Activated CD4-positive, CD25-positive, alpha-beta regulatory T cell (primary cell): Measurements from ENCODE around the gene SLC22A12.

Experiments
- DNase-seq, 4 experiments: peaks; one replicate each; lab custom pipeline; 2025; lab: John Stamatoyannopoulos, UW

The SLC22A12 gene

DNA sequence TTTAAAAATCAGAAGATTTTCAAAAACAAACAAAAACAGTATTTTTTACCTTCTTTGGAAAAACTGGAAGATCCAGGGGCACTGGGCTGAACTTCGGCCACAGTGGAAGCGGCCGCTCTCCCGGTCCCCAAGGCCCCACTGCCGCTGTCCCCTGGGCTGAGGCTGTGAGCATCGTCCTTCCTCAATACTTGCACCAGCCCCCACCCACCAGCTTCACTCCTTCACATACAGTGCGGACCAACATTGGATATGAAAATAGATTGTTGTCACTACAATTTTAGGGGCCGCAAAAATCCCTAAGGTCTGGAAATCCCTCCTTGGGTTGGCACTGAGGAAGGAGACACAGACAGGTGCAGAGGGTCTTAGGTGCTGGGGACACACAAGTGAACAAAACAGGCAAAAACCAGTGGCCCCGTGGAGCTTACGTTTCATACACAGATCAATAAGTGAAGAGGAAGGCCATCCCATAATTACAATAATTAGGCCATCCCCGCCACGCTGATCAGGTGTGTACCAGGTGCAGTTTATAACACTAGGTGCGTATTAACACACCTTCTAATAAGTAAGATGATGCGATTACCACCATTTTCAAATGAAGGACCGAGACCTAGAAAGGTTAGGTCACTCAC lies 28.2 kb upstream of the SLC22A12 start:
- no peak for DNase-seq

DNA sequence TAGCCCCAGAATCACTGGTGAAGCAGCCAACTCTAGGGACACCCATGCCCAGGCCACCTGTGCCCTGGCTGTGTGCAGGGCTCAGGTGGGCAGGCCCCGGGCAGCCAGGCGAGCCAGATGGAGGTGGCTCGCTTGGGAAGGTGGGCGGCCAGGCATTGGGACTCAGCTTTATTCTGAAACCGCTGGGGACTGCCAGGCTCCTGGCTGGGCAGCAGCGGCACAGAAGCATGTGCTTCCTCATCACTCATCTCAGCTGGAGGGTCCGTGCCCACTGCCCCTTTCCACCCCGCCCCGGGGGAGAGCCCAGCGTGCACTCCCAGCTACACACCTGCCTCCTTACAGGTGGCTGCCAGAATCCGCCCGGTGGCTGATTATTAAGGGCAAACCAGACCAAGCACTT lies 27.1 kb upstream of the SLC22A12 start:
- DNase-seq = no peak

DNA sequence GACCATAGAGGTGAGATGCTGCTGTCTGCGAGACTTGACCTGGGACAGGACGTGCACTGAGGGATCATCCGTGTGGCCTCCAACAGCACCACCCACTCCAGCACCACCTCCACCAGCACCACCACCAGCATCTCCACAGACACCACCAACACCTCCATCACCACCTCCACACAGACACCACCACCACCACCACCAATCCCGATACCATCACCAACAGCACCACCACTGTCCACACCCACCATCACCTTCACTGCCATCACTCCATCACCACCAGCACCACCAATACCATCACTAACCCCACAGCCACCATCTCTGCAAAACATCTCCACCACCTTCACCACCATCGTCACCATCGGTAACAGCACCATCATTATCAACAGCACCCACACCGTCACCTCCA lies 26.6 kb upstream of the SLC22A12 start:
- no peak for DNase-seq

DNA sequence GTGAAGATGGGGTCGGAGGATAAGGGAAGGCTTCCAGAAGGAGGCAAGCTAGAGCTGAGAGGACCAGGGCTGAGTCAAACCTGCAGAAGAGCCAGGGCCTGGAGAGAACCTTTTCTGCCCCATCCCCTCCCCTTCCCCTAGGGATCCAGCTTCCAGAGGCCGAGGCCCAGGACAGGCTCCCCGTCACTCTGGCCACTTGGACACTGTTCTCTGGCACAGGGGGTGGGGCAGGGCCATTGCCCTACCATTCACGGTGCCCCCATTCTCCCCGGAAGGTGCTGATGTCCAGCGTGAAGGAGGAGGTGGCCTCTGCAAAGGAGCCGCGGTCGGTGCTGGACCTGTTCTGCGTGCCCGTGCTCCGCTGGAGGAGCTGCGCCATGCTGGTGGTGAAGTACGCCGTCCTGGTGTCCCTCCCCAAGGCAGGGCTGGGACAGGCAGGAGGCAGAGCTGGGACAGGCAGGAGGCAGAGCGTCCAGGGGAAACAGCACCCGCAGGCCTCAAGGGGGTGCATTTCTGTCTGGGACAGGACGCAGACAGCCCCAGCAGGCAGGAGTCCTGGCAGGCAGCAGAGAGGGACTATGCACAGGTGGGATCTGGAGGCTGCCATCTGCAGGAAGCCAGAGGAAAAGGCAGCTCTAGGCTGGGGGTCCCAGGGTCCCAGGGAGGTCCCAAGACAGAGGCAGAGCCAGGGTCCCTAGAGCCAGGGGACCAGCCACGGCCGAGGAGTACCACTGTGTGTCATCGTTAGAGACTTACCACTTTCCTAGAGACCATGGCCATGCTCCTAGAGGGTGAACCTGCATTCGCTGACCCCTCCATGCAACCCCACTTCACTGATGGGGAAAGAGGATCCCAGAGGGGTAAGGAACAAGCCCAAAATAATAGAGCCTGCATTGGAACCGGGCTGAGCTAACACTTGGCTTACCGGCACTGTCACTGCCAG lies 25.8 kb upstream of the SLC22A12 start:
- no peak for DNase-seq

DNA sequence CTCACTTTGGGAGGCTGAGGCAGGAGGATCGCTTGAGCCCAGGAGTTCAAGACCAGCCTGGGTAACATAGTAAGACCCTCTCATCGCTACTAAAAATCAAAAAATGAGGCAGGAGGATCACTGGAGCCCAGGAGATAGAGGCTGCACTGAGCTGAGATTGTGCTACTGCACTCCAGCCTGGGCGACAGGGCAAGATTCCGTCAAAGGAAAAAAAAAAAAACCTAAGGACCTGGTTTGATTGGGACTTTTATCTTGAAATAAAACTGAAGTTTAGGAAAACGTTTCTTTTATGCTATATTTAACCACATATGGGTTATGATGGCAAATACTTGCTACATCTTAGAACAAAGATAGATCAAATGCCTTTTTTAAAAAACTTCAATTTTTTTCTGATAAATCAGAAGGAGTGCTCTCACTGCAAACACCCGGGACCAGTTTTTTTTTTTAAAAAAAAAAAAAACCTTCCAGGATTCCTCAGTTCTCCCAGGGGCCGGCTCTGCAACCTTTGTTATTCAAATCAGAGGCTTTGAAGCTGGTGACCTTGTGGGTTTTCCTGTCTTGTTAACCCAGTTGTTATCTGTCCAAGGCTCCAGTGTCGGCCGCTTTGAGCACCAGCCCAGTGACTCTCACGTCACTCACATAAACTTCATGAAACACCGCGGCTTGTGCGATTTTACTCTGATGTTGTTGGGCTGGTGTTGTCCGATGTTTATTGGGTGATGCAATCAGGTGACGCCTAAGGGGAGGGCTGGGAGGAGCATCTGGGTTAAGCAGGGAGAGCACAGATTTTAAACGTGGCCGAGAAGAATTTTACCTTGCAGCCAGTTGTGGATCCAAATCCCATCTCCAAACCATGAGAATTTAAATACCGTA lies 24.7 kb upstream of the SLC22A12 start:
- DNase-seq = no peak

DNA sequence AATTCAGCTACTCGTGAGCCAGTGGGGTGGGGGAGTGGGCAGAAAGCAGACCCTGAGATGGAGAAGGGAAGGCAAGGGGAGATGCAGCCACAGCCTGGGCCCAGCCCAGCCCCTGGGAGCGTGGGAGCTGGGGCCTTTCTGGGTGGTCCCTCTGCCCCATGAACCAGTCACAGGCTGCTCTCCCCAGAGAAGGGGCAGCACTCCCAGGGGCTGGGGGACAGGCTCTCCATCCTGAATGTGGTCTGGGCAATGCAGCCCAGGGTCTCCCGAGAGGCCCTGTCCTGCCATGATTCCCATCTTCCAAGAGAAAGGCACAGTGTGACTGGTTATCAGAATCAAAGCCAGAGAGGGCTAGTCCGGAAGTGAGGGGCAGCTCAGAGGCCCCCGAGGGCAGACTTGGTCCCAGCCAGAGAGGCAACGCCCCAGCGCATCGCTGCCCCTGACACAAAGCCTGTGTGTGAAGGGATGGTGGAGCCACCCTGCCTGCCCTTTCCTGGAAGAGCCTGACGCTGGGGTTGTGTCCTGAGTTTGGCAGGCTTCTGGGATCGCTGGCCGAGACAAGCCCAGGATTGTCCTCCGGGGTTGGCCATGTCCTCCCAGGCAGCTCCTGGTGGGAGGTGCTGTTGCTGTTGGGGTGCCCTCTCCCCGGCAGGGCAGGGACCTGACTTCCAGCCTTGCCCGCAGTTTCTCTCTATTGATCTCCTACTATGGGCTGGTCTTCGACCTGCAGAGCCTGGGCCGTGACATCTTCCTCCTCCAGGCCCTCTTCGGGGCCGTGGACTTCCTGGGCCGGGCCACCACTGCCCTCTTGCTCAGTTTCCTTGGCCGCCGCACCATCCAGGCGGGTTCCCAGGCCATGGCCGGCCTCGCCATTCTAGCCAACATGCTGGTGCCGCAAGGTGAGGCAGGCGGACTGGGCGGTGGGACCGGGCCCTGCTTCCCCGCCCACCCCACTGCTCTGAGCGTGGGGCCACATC lies 23.8 kb upstream of the SLC22A12 start:
- no peak for DNase-seq

DNA sequence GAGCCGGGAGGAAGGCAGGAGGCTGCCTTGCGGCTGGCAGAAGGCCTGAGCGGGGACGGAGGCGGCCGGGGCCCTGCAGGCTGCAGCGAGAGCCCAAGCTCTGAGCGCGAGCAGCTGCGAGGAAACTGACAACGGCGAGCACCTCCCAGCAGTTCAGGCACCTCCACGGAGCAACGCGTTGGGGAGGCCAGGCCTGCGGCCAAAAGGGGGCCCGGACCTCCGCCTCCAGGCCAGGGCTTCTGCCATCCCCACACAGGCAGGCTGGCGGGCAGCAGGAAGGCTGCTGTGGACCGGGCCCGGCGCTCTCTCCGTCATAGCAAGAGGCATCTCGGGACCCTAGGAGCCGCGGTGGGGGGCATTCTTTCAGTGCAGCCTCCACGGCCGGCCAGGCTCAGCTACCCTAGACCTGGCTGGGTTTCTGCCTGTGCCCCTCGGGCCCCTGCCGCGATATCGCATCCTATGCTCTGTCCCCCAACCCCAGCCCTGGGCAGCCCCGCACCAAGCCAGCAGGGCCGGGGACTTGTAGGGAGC lies 22.9 kb upstream of the SLC22A12 start:
- DNase-seq = no peak

DNA sequence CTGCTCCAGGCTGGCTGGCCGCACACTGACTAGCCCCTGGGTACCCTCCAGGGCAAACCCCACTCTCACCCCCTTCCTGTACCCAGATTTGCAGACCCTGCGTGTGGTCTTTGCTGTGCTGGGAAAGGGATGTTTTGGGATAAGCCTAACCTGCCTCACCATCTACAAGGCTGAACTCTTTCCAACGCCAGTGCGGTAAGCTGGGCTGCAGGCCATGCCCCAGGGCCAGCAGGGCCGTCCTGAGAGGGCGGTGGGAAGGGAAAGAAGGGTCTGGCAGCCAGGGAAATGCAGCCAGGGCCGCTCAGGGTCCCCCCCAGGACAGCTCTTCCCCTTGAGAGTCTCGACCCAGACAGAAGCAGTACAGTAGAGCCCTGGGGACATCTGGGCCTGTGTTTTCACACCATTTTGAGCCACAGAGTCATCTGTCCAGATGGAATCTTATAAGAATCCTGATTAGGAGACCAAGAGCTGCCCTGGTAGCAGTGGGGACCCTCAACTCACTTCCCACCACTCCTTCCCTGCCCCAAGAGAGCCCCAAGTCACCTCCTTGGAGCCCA lies 22.4 kb upstream of the SLC22A12 start:
- no peak for DNase-seq

DNA sequence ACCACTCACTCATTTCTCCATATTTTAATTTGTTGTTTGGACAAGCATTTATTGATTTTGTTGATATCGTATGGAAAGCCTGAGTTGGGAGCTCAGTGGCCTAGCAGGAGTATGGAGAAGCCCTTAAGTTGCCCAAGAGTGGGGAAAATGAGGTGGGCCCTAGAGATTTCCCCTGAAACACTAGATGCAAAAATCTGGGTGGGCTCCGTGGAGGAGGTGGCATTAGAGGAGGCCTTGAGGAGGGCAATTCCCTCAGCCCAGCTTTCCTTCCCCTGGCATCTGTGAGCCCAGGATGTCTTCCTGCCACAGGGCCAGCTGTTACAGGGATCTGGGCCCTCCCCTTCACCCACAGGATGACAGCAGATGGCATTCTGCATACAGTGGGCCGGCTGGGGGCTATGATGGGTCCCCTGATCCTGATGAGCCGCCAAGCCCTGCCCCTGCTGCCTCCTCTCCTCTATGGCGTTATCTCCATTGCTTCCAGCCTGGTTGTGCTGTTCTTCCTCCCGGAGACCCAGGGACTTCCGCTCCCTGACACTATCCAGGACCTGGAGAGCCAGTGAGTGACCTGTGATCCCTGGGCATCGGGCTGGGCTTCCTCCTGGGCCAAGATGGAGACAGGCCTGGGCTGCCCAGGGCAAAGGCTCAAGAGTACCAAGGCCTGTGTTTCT lies 21.6 kb upstream of the SLC22A12 start:
- no peak for DNase-seq

DNA sequence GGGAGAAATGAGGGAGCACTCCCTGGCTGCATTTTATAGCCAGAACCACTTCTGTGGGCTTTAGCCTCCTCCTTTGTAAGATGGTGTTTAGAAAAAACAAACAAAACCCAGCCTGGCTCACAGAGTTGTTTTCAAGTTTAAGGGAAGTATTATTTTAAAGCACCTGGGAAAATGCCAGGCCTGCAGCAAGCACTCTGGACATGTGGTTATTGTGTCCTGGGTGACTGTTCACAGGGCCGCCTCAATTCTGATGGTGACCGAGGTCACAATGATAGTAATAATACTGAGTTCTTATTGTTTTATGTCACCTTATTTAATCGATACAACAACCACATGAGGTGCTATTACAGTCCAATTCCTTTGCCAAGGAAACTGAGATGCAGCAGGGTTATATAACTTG lies 20.7 kb upstream of the SLC22A12 start:
- DNase-seq = no peak

DNA sequence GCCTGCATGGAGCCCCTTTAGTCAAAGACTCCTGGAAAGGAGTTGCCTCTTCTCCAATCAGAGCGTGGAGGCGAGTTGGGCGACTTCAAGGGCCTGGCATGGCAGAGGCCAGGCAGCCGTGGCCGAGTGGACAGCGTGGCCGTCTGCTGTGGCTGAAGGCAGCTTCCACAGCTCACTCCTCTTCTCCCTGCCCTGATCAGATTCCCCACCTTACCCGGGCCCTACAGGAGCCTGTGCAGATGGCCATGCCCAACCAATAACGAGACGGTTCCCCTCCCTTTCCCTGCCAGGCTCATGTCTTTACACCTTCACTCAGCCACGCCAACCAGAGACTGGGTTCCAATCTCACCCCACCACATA lies 20.0 kb upstream of the SLC22A12 start:
- DNase-seq = no peak

DNA sequence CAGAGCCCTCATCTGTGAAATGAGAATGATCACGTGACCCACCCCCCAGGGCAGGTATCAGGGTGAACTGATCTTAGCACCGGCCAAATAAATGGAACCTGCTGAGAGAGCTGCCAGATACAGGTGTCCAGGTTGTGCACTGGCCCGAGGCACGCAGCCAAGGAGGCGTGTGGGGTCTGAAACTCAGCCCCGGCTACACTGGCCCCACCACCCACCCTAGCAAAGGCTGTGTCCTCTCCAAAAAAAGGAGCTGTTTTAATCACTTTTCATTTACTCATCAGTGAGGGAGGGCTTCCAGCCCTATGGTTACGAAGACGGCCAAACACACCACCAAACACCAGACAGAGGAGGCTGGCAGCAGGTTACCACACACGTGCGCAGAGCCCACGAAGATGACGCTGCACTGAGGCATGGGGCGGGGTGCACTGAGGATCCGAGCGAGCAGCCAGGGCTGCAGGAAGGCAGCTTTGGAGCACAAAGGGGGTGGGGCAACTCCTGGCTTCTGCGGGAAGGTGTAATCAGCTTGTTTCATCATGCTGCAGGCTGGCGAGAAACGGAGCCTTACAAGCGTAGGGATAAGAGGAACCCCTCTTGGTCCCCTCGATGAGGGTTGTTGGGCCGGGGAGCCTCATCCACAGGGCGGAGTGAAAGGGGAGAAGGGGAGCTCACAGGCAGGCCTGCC lies 19.5 kb upstream of the SLC22A12 start:
- DNase-seq = no peak

DNA sequence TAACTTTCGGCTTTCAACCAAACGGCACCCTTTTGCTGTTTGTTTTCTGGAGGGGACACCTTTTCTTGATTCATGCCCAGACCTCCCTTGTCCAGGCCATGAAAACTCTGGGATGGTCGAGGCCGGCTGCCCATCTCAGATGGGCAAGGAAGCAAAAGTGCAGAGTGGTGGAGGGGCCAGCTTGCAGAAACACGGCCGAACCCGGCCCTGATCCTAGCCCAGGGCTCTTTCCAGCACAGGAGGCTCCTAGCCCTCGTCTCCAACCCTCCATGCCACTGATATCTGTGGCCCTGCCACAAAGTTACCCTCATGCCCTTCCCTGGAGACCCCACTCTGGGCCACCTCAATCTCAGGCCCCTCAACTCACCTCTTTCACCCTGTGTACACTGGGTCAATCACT lies 18.9 kb upstream of the SLC22A12 start:
- DNase-seq = no peak

DNA sequence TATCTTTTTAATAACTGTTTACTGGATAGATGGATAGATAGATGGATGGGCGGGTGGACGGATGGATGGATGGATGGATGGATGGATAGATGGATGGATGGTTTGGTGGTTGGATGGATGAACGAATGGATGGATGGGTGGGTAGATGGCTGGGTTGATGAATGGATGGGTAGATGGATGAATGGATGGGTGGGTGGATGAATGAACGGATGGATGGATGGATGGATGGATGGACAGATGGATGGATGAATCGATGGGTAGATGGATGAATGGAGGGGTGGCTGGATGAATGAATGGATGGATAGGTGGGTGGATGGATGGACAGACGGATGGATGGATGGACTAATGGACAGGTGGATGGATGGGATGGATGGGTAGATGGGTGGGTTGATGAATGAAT lies 13.8 kb upstream of the SLC22A12 start:
- DNase-seq = no peak

DNA sequence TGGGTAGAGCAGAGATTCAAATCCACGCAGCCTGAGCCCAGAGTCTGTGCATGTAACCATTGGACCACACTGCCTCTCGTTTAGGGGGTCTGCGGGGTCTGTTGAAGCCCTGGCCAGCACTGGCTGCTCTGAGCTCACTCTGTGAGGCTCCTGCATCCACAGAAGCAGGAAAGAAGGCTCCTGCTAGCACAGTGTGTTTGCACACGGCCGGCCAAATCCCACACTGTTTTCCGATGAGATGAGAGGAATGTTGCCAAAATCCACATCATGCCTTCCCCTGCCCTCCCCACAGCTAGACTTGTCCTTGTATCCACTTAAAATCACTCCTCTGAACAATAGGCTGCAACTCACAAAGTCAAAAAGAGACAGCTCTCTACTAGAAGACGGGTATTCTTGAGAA lies 10.6 kb upstream of the SLC22A12 start:
- no peak for DNase-seq

DNA sequence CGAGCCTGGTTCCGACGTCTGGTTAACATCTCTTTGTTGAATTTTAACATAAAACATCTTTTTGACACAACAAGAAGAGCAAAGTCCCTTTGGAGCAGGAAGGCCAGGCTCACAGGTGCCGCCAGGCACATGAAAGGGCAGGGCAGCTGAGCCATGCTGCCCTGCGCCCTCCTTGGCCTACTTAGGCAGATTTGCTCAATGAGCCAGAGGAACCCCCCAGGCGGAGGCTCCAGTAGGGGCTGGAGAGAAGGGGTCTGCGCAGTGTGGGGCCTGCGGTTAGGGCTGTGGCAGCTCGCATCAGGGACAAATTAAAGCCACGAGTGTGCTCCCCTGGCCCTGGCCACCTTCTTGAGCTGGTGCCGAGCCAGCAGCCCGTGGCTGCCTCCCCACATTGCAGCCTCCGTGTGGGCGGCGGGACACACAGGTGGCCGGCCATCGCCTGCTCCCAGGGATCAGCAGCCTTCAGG lies 9.9 kb upstream of the SLC22A12 start:
- DNase-seq = no peak

DNA sequence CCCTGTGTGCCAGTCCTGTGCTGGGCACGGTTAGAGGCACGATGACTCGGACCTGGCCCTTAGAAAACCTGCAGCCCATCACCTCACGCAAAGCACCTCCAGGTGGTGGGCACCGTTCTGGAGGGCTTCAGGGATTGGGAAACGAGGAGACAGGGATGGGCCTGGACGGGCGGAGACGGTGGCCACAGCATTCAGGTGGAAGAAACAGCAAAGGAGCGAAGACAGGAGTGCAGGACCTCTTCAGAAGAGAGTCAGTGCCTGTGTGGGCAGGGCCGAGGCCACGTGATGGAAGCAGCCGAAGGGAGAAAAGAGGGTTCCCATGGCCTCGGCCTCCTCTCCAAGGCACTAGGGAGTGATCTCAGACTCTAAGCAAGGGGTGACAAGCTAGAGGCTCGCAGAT lies 8.1 kb upstream of the SLC22A12 start:
- DNase-seq = no peak

DNA sequence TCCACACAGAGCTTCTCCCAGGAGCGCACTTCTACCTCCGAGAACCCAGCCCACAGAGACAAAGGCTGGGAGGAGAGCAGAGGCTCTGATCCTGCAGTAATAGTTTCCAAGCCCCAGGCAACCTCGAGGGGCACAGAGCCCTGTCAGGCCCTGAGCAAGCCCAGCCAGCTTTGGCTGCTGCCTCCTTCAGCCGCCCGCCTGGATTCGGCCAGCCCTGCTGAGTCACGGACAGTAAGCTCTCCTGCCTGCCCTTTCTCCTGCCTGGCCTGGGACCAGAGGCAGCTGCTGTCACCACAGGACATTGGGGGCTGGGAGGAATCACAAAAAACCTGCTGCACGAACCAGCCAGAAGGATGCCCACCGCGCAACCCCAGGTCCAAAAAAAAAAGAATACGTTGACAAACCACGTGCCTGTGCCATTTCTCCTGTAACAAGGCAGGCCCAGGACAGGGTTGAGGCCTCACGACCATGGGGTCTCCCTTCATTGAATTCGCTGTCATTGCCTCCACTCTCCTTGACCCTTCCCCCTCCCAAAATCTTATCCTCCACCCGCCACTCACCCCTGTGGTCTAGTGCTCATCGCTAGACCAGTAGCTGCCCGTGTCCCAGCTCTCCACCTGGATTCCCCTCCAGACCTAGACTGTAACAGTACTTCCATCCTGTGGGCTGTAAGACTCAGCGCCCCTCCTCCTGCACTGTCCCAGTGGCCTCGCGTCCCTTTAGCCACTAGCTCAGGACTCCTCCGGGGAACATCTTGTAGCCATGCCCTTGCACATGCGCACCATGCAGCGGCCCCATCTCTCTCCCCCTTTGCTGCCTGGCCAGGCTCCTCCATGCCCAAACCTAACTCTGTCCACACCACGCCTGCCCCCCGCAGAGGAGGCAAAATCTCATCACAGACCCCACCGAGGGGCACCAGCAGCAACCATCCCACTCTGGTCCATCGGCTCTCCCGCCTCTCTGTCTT lies 7.4 kb upstream of the SLC22A12 start:
- DNase-seq = no peak
